ENCODE data around the gene TAF1D. TPM values are rescaled to one million over a fixed set of nuclear protein-coding genes. Genes with fewer than 3 reads are reported as not detected.

The TAF1D gene
- total RNA-seq, 1 experiment from 2014 or later, result 272 TPM

DNA sequence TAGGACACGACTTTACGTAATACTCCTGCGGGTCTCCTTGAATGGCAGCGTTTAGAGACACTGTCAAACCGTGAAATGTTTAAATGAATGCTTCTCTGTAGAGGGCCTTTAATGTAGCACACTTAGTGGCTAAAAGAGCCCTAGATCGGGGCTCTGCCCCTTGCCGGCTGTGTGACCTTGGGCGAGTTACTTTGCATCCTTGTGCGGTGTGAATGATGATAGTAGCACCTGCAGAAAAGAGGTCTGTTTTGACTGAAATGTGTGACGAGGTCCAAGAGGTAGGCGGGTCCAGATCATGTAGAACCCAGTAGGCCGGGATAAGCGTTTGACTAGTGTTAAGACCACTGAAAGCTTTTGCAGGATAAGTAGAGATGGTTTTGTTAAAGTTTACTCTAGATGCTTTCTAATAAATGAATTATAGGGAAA lies 43.7 kb upstream of the TAF1D start:
- H3K27ac ChIP-seq (ENCODE audit: insufficient read length, low read depth, low read length), result no peak overlapping the region
- H2BK20ac ChIP-seq (ENCODE audit: low read depth, low read length, poor library complexity, severe bottlenecking), result no peak overlapping the region
- no peak overlapping the region for H2AK5ac ChIP-seq (ENCODE audit: insufficient read length, low read length)
- H3K79me2 ChIP-seq (ENCODE audit: insufficient read depth, low read length), result peaks cover 21% of the 10 kb centered on the region; the same call in 1 of the 2 replicates
- H4K8ac ChIP-seq (replicated peaks; ENCODE audit: insufficient read length, low read depth, low read length), result no peak overlapping the region
- H3K23ac ChIP-seq (ENCODE audit: insufficient read length, low read depth, low read length), result no peak overlapping the region
- Mint-ChIP-seq H3K4me1 (peaks cover 16 to 29% of the 10 kb centered on the region in 2 experiments), H3K27me3 (ENCODE audit: low read depth) (no peaks in the 10 kb centered on the region), H3K27ac (peak overlapping the region; percentile 98 to 99 (median 99)), H3K4me3 (peak overlapping the region; percentile 91 to 98), H3K9me3 (no peaks in the 10 kb centered on the region; a peak in 1 of 5 replicates), H3K36me3 (ENCODE audit: insufficient read depth in 1 of 3, low read depth in 3 of 3) (peaks cover 23 to 46% (median 44%) of the 10 kb centered on the region in 3 experiments)
- no peak for TF ChIP-seq CTCF (conservative IDR thresholded peaks at IDR 0.05)
- H3T11ph ChIP-seq (ENCODE audit: low read length), result no peak overlapping the region
- no peak for DNase-seq
- WGBS (ENCODE audit: extremely low coverage, insufficient read length, low lambda C conversion rate), result no CpG with 5 or more reads among the region's 13 CpGs
- H2BK15ac ChIP-seq (ENCODE audit: low read depth, low read length), result no peak overlapping the region
- H3K79me1 ChIP-seq (ENCODE audit: insufficient read depth, low read depth, low read length, poor library complexity, severe bottlenecking), result no peaks in the 10 kb centered on the region
- no peak overlapping the region for H2BK12ac ChIP-seq (ENCODE audit: insufficient read length, low read depth, low read length)
- H3K14ac ChIP-seq (ENCODE audit: insufficient read depth, low read length), result peak overlapping the region; percentile 98; the same call in 1 of the 2 replicates
- H3K9ac ChIP-seq (ENCODE audit: extremely low read depth, insufficient read length, low read length), result peak overlapping the region; percentile 99
- H2BK120ac ChIP-seq (ENCODE audit: low read depth, low read length, poor library complexity, severe bottlenecking), result no peak overlapping the region
- H4K20me1 ChIP-seq (ENCODE audit: control insufficient read depth, insufficient read depth, insufficient read length), result no peaks in the 10 kb centered on the region
- no peaks in the 10 kb centered on the region for H3K27me3 ChIP-seq (ENCODE audit: insufficient read depth, low read length)
- H2BK5ac ChIP-seq (ENCODE audit: insufficient read length, low read length), result no peak overlapping the region
- H3K18ac ChIP-seq (ENCODE audit: insufficient read length, low read depth, low read length), result no peak overlapping the region
- H2AFZ ChIP-seq (ENCODE audit: low read length), result no peak overlapping the region
- peak overlapping the region; percentile 97 for H4K91ac ChIP-seq (ENCODE audit: insufficient read length, low read depth, low read length)
- H3K4me1 ChIP-seq (ENCODE audit: insufficient read depth, low read length), result no peaks in the 10 kb centered on the region
- H3K4ac ChIP-seq (ENCODE audit: low read depth, low read length), result no peak overlapping the region
- peak overlapping the region; percentile 94 for H3K4me2 ChIP-seq (ENCODE audit: insufficient read depth, insufficient read length, low read length)
- no peaks in the 10 kb centered on the region for H3K9me3 ChIP-seq (ENCODE audit: control insufficient read depth, low read depth, low read length)
- H3K23me2 ChIP-seq (ENCODE audit: insufficient read length, low read depth, low read length, poor library complexity, severe bottlenecking), result peaks cover 14% of the 10 kb centered on the region
- H3K56ac ChIP-seq (ENCODE audit: insufficient read length, low read depth, low read length), result no peak overlapping the region
- H4K5ac ChIP-seq (ENCODE audit: insufficient read length, low read depth, low read length), result peak overlapping the region; percentile 98
